Measurements from ENCODE around the gene TK2. TPM values are rescaled to one million over a fixed set of nuclear protein-coding genes. Genes with fewer than 3 reads are reported as not detected.

Gene TK2
- total RNA-seq, 1 experiment from 2014 or later, result 5.0 TPM

DNA sequence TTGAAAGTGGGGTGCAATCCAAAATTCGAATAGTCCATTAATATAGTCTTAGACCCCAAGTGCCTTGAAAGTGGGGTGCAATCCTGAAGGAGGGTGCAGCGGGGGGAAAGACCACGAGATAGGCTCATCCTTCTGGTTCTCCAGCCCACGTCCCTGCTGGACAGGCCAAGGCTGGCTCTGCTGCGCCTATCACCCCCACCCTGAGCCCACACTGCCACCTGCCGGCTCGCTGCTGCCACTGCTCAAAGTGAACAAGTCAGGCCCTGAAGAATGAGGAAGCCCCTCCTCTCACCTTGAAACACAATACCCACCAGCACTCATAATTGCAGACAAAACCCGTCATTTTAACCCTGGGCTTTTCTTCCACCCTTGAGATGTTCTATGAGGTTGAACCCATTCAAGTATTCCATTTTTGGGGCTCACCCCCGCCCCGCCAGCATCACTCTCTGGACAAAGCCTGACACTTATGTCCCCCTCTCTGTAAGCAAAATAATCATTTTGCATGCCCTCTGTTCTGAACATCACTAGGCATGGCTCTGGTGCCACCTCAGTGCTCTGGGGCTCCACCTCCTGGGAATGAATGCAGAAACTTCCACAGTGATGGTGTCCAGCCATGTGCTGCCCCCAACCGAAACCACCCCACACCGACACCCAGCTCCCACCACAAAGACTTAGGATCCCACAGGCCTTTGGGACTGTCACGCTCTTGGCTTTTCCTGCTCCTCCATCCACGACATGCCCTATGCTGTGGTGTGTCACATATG, 66.1 kb downstream of the TK2 start:
- Mint-ChIP-seq H3K4me3 (no peak overlapping the region), H3K36me3 (0 out of 2 replicates have a peak, but pooled peaks cover 4% of the 10 kb centered on the region), H3K27ac (no peak overlapping the region), H3K27me3 (ENCODE audit: low read depth) (peaks cover 2% of the 10 kb centered on the region), H3K4me1 (peaks cover 9% of the 10 kb centered on the region), H3K9me3 (no peaks in the 10 kb centered on the region; the same call in 1 of the 2 replicates)
- DNase-seq (ENCODE audit: low spot score) (peak; percentile 91), ATAC-seq (peak; percentile 91)
- CTCF ChIA-PET, result interaction anchor here (0.8 to 2.3 kb wide), 7 partner anchors 28 to 105 kb away, joined by 3 to 17 read pairs (median 4); partner anchors contain the start of gene BEAN1
- TF ChIP-seq CTCF (IDR thresholded peaks at IDR 0.05), result peak; percentile 80
- TF ChIP-seq IRF2 (CRISPR knock-in tag; IDR thresholded peaks at IDR 0.05; ENCODE audit: borderline replicate concordance, low read depth), result no peak
- POLR2A ChIA-PET, result no interaction called here

GRCh38 chr16:66481943-66482390, 68.0 kb downstream of the TK2 start:
- CTCF ChIA-PET, result interaction anchor here (1.1 to 3.7 kb wide), 5 partner anchors 29 to 107 kb away, joined by 3 to 20 read pairs (median 4); partner anchors contain the start of gene BEAN1
- H3K4me3 Mint-ChIP-seq, result no peak overlapping the region
- no peaks in the 10 kb centered on the region for H3K9me3 Mint-ChIP-seq
- H3K4me1 Mint-ChIP-seq, result peaks cover 20% of the 10 kb centered on the region
- DNase-seq (ENCODE audit: low spot score) (no peak), ATAC-seq (no peak)
- no peaks in the 10 kb centered on the region for H3K36me3 Mint-ChIP-seq
- POLR2A ChIA-PET, result no interaction called here
- peaks cover 7% of the 10 kb centered on the region for H3K27me3 Mint-ChIP-seq (ENCODE audit: low read depth)
- H3K27ac Mint-ChIP-seq, result no peak overlapping the region
- no peak for TF ChIP-seq ZNF281 (CRISPR knock-in tag; IDR thresholded peaks at IDR 0.05)
- no peak for TF ChIP-seq IRF1 (CRISPR knock-in tag; IDR thresholded peaks at IDR 0.05)
- no peak for TF ChIP-seq TP53 (CRISPR knock-in tag; IDR thresholded peaks at IDR 0.05)
- no peak for TF ChIP-seq FOXP1 (CRISPR knock-in tag; IDR thresholded peaks at IDR 0.05; ENCODE audit: borderline replicate concordance)
- no peak for TF ChIP-seq ATF1 (CRISPR knock-in tag; IDR thresholded peaks at IDR 0.05)
- no peak for TF ChIP-seq OVOL2 (CRISPR knock-in tag; IDR thresholded peaks at IDR 0.05; ENCODE audit: borderline replicate concordance)
- TF ChIP-seq FOXP4 (CRISPR knock-in tag; IDR thresholded peaks at IDR 0.05), result no peak
- TF ChIP-seq E2F5 (CRISPR knock-in tag; IDR thresholded peaks at IDR 0.05), result no peak
- no peak for TF ChIP-seq SMAD3 (CRISPR knock-in tag; IDR thresholded peaks at IDR 0.05; ENCODE audit: borderline replicate concordance)
- no peak for TF ChIP-seq NR1H2 (CRISPR knock-in tag; IDR thresholded peaks at IDR 0.05)
- TF ChIP-seq ELF4 (CRISPR knock-in tag; IDR thresholded peaks at IDR 0.05; ENCODE audit: low read depth), result no peak
- TF ChIP-seq TEAD4 (CRISPR knock-in tag; IDR thresholded peaks at IDR 0.05), result no peak
- TF ChIP-seq, protein P1, sequence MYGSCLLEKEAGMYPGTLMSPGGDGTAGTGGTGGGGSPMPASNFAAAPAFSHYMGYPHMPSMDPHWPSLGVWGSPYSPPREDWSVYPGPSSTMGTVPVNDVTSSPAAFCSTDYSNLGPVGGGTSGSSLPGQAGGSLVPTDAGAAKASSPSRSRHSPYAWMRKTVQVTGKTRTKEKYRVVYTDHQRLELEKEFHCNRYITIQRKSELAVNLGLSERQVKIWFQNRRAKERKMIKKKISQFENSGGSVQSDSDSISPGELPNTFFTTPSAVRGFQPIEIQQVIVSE (CRISPR knock-in tag; IDR thresholded peaks at IDR 0.05; ENCODE audit: borderline replicate concordance), result no peak
- TF ChIP-seq, protein P2, sequence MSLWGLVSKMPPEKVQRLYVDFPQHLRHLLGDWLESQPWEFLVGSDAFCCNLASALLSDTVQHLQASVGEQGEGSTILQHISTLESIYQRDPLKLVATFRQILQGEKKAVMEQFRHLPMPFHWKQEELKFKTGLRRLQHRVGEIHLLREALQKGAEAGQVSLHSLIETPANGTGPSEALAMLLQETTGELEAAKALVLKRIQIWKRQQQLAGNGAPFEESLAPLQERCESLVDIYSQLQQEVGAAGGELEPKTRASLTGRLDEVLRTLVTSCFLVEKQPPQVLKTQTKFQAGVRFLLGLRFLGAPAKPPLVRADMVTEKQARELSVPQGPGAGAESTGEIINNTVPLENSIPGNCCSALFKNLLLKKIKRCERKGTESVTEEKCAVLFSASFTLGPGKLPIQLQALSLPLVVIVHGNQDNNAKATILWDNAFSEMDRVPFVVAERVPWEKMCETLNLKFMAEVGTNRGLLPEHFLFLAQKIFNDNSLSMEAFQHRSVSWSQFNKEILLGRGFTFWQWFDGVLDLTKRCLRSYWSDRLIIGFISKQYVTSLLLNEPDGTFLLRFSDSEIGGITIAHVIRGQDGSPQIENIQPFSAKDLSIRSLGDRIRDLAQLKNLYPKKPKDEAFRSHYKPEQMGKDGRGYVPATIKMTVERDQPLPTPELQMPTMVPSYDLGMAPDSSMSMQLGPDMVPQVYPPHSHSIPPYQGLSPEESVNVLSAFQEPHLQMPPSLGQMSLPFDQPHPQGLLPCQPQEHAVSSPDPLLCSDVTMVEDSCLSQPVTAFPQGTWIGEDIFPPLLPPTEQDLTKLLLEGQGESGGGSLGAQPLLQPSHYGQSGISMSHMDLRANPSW (CRISPR knock-in tag; conservative IDR thresholded peaks at IDR 0.05; ENCODE audit: low read depth), result no peak
- no peak for TF ChIP-seq ATF6 (CRISPR knock-in tag; IDR thresholded peaks at IDR 0.05)
